Measurements from ENCODE around the gene ZDHHC11.

ZDHHC11 gene

DNA sequence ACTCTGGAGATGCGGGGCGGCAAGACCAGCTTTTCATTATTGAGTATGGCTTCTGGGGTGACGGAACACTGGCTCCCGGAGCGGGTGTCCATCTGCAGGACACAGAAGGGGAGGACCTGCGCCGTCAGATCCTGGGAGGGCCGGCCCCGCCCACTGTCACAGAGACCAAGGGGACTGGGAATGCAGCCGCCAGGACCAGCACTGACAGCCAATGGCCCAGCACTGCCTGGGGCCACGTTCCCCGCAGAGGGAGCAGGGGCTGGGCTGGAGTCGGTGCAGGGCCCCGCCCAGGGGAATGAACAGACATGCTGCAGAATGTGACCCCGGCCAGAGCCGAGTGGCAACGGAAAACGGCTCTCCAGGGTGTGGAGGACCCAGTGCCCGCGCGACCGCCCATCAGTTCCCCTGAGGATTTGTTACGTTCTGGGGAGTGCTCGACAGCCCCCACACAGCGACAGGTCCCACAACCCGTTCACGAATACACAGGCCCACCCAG lies at the start of gene ZDHHC11:
Gene ZDHHC11, minus strand, starts transcription at position 476 of the 496 bp plus-strand sequence. Its CDS starts 384 bp downstream, at position 92.
- DNase-seq (ENCODE audit: low read depth), result no peak
- TF ChIP-seq, protein P1, sequence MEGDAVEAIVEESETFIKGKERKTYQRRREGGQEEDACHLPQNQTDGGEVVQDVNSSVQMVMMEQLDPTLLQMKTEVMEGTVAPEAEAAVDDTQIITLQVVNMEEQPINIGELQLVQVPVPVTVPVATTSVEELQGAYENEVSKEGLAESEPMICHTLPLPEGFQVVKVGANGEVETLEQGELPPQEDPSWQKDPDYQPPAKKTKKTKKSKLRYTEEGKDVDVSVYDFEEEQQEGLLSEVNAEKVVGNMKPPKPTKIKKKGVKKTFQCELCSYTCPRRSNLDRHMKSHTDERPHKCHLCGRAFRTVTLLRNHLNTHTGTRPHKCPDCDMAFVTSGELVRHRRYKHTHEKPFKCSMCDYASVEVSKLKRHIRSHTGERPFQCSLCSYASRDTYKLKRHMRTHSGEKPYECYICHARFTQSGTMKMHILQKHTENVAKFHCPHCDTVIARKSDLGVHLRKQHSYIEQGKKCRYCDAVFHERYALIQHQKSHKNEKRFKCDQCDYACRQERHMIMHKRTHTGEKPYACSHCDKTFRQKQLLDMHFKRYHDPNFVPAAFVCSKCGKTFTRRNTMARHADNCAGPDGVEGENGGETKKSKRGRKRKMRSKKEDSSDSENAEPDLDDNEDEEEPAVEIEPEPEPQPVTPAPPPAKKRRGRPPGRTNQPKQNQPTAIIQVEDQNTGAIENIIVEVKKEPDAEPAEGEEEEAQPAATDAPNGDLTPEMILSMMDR (IDR thresholded peaks at IDR 0.05; ENCODE audit: insufficient read depth, low read depth, low read length, missing control alignments), result no peak
- H3K4me3 ChIP-seq (ENCODE audit: low read depth, low read length), result no peak within 1 kb of the TSS

- TF ChIP-seq, protein P1 (IDR thresholded peaks at IDR 0.05; ENCODE audit: insufficient read depth, low read depth, low read length, missing control alignments), result no peak
- DNase-seq (ENCODE audit: low read depth), result no peak
- peak overlapping the region; percentile 65 for H3K4me3 ChIP-seq (ENCODE audit: low read depth, low read length)
Observed at GRCh38 chr5:893711-894110, 42.9 kb upstream of the ZDHHC11 start.

GRCh38 chr5:893137-893506 lies 42.3 kb upstream of the ZDHHC11 start:
- H3K4me3 ChIP-seq (ENCODE audit: low read depth, low read length), result peak overlapping the region; percentile 65
- no peak for DNase-seq (ENCODE audit: low read depth)
- TF ChIP-seq, protein P1 (IDR thresholded peaks at IDR 0.05; ENCODE audit: insufficient read depth, low read depth, low read length, missing control alignments), result no peak

DNA sequence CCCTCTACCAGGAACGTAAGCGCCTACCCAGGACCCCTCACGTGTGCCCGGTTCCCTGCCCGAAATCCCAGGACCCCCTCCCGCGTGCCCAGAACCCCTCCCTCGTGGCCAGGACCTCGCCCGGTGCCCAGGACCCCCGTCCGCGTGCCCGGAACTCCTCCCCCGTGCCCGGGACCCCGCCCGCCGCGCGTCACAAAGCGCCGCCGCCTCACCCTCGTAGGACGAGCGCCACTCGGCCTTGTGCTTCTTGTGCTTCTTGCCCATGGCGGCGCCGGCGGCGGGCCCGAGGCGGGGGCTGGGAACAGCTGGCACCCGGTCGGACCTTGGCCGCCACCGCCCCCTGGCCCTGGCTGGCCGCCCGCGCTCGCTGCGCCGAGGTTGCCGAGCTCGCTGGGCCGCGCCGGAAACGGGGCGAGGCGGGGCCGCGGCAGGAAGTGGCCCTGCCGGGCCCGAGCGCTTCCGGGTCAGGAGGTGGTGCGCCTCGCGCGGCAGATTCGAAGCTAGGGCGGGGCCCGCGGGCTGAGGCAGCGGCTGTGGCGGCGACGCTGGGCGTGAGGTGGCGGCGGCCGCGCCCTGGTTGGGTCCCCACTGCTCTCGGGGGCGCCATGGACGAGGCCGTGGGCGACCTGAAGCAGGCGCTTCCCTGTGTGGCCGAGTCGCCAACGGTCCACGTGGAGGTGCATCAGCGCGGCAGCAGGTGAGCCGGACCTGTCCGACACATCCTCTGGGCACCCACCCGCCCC lies 41.8 kb upstream of the ZDHHC11 start, which contains the start of the genes BRD9 and TRIP13:
Gene BRD9, minus strand, starts transcription at position 408 of the 743 bp plus-strand sequence. Its CDS starts 144 bp downstream, at position 264.
Gene TRIP13, plus strand, starts transcription at position 491 of the 743 bp plus-strand sequence. Its CDS starts 115 bp downstream, at position 606.
- H3K4me3 ChIP-seq (ENCODE audit: low read depth, low read length), result peak within 1 kb of the TSS; percentile 82
- TF ChIP-seq, protein P1 (IDR thresholded peaks at IDR 0.05; ENCODE audit: insufficient read depth, low read depth, low read length, missing control alignments), result no peak
- peak; percentile 86 for DNase-seq (ENCODE audit: low read depth)

- H3K4me3 ChIP-seq (ENCODE audit: low read depth, low read length), result peak overlapping the region; percentile 82
- TF ChIP-seq, protein P1 (IDR thresholded peaks at IDR 0.05; ENCODE audit: insufficient read depth, low read depth, low read length, missing control alignments), result no peak
- peak; percentile 18 for DNase-seq (ENCODE audit: low read depth)
Observed at GRCh38 chr5:891837-892393, 41.1 kb upstream of the ZDHHC11 start.

DNA sequence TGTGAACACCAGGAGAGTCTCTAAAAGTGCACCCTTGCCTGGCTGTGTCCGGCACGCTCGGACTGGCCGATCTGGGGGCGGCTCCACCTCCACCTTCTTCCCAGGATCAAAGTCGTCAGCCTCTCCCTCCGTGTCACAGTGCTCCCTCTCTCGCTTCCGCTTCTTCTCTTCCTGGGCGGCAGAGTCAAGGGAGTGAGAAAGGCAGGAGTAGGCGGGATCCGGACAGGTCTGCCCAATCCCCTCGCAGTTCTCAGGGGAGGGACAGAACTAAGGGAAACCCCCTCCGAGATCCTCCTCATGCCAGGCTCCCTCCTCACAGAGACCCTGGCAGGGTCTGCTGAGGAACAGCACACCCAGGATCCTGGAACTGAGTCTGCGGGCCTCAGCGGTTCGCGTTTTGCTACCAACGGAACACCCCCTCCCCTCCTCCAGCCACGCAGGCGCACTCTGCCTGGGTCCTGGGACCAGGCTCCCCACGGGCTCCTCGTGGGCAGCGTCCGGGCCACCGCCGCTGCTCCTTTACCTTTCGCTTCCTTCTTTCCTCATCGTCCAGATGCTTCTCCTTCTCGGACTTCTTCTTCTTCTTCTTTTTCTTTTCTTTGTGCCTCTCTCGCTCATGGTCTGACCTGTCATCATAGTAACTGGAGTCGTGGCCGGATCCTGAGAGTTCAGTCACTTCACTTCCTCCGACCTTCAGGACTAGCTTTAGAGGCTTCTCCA lies 40.5 kb upstream of the ZDHHC11 start:
- peak overlapping the region; percentile 82 for H3K4me3 ChIP-seq (ENCODE audit: low read depth, low read length)
- TF ChIP-seq, protein P1 (IDR thresholded peaks at IDR 0.05; ENCODE audit: insufficient read depth, low read depth, low read length, missing control alignments), result no peak
- DNase-seq (ENCODE audit: low read depth), result no peak
